NCI-H187 treated with DMSO at 0.1 percent for 48 hours (cell line): ENCODE results near the gene SPATA46.

ENCODE experiments used
- DNase-seq: peaks from one replicate; lab custom pipeline; 2025; lab: John Stamatoyannopoulos, UW

The SPATA46 gene

DNA sequence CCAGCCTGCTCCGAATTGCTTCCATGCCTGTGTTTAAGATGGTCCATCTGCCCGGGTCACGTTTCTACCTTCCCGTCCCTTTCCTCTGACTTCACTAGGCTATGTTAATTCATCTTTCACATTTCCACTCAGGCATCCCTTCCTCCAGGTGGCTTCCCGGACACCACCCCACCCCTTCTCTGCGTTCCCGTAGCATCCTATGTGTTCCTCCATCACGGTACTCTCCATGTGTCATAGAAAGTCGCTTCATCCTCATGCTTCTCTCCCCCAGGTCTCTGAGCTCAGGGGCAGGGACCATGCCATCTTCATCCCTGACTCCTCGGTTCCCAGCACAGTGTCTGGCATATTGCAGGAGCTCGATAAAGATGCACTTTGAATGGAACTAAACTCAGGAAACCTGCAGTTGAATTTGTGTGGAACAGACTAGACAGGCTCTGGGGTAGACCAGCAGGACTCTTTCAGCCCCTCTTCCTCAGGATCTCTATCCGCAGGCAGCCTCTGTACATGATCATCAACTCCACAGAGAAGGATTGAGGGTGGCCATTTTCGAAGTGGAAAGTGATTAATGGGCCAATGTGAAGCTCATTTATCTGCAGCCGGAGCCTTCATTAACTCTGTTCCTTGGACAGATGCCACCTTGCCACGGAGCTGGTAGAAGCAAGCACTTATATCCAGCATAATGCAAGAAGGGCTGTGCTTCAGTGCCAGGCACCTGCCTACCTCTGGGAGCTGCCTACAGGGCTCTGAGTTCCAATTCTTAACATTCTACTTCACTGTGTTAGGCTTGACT is 13.9 kb upstream of the SPATA46 start:
- DNase-seq = no peak

DNA sequence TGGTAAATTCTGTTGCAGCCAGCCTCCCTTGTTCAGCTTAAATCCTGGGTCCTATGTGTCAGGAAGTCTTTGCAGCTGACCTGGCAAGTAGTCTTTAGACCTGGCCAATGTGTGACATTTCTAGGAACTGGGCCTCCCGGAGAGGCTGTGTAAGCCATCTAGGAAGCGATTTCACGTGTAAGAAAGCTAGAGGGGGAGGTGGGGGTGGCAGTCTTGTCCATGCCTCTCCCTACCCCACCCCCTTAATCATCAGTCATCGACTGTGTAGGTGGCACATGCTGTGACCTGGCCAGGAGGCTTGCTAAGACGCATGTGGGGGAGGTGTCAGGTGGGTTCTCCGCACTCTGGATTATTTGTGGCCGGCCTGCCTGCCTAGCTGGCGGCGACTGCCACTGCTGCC is 13.3 kb upstream of the SPATA46 start:
- DNase-seq = no peak

DNA sequence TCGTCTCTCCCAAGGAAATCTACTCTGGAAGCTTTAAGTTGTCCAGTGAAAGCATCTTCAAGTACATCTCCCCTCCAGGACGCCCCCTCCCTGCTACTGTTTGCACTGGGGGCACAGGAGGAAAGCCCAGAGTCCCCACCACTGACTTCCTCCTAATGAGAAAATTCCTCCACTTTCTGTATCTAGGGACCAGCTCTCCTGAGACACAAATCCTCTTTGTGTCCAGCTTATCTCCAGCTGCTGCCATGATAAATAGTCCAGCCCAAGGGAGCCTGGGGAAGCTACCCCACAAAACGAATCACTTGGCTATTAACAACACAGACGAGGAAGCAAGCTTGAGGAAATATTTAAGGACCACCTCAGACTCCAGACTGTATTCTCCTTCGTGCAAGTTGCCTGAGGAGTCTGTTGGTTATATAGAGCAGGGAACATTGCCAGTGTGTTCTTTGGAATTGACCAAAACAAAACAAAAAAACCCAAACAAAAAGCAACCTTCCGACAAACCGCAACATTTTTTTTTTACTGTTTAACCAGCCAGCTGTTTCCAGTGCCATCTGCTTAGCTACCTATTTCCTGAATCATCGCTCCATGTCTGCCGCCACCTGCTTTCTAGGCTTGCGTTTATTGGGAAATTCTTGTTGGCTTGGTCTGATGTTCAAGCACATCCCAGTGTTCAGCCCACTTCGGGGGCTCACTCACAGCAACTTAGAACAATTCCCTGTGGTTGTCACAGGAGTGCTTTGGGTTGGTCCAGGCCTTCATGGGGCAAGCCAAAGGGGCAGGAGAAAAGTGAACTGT is 12.6 kb upstream of the SPATA46 start:
- no peak for DNase-seq

DNA sequence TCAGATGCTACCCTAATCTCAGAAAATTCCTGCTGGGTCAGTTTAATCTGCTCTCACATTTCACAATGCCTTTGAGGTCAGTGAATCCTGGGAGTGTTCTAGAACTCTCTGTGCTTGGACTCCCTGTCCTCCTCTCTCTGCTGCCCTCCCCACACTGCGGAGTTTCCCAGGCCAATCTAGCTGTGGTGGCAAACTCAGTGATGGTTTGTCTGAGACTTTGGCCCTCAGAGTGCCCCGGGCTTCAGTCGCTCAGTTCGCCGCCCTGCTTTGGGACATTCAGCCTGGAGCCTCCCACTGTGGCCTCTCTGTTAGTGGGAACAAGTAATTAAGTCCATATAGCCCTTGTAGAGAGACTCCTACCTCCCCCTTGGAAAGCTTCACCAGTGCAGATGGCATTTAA is 12.0 kb upstream of the SPATA46 start:
- no peak for DNase-seq

DNA sequence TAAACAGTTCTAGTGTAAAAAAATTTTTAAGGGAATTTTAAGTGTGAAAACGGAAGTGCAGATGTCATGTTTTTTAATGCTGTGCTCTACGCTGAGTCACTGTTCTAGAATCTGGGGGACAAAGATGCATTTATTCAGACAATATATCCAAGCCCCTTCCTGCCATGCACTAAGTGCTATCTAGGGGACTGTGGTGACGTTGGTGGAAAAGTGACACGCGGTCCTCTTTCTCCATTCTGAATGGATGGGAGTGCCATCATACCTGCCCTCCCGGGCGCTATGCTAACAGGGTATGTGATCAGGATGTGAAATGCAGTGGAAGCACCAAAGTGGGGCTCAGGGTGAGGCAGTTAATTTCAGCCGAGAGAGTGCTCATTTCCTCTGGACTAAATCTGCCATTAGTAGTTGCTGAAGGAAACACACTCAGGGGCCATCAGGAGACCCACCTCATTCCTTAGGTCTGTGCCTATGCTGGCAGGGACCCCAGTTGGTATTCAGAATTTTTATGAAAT is 11.5 kb upstream of the SPATA46 start:
- DNase-seq = no peak

- DNase-seq = no peak
Measured at GRCh38 chr1:162387226-162388082, 10.8 kb upstream of the SPATA46 start.

DNA sequence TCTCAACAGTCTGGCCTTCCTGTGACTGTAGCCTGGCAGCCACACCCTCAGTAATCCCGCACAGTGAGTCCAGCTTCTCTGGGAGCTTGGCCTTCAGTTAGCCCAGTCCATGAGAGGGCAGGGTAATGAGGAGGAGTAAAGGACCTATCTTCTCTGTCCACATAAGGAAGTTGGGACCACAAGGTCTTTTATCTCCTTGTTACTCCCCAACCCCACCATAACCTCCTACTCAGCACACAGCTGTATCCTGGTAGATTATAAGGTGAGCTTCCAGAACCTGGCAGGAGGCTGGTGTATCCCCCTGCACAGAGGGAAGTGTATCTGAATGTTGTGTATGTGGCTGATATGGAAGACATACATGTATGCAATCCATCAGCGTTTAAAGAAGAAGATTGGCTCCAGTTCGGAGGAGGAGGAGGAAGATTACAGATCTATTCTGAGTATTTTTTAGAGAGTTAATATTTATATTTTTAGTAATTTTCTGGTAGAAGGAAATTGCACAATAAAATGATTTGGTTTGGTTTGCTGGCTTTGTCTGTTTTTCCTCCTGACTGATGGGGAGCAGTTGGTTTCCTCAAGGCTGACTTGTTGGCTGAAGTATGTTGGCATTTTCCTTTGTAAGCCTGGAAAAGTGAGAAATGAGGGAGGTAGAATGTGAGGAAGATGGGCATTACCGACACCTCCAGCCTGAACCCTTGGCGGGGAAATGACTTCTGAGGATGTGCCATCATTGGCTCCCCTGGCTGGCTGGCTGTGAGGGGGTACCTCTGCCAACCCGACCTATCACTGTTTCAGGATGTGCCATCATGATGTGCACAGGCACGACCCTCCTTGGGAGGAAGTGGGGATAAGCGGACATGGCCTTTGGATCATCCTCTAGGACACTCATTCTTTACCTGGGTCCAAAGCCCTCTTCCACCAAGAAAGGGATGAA is 9.9 kb upstream of the SPATA46 start:
- no peak for DNase-seq

DNA sequence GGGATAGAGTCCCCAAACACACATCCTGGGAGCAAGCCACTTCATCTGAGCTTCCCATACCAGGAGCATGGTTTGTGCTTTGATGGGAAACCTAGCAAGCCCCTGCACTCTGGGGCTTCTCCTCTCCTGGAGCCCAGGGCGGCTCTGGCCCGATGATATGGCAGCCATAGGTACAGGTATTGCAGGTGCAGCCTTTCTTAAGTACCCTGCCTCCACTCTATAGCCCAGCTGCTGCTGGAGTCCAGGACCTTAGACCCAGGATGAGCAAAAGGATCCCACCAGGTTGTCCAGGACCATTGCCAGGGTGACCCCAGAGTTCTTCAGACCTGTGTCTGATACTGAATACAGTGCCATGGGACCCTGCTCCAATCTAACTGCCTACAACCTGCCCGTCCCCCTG is 9.0 kb upstream of the SPATA46 start:
- DNase-seq = no peak

DNA sequence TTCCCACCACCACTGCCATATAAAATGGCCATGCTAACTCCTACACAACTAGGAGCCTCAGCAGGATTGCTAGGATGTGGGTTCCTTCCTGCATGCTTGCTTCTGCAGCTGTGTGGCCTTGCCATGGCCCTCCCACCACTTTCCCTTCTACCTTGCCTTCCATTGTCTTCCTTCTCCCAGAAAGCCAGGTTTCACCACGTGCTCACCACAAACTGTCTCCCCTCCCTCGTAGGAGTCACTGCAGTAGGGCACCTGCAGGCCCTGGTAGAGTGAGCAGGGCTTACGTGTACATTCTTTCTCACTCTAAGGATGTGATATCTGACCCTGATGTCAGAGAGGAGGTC is 8.6 kb upstream of the SPATA46 start:
- DNase-seq = no peak

- no peak for DNase-seq
Measured at GRCh38 chr1:162384601-162385279, 8.1 kb upstream of the SPATA46 start.

GRCh38 chr1:162384116-162384515 is 7.5 kb upstream of the SPATA46 start:
- no peak for DNase-seq

DNA sequence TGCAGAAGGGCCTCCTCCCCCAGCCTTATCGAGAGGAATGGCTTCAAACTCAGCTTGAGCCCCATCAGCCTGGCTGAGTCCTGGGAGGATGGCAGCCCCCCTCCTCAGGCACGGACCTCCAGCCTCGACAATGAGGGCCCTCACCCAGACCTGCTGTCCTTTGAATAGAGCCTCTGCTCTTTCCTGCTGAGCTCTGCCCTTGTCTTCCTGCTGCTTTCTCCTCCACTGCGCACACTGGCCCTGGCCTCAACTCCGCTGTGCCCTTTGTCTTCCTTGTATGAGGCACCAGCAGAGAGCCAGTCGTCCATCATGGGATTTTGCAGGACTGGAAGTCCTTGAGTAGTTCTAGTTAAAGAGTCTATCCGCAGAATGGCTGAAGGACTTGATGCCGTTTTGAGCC is 6.9 kb upstream of the SPATA46 start:
- DNase-seq = no peak

- no peak for DNase-seq
Measured at GRCh38 chr1:162383091-162383490, 6.4 kb upstream of the SPATA46 start.

- DNase-seq = no peak
Measured at GRCh38 chr1:162381941-162382750, 5.5 kb upstream of the SPATA46 start.

- no peak for DNase-seq
Measured at GRCh38 chr1:162381383-162381782, 4.7 kb upstream of the SPATA46 start, which contains the start of gene C1orf226. TSS of gene C1orf226 (plus strand) at chr1:162381728. CDS start at chr1:162381902, 174 bp downstream.

DNA sequence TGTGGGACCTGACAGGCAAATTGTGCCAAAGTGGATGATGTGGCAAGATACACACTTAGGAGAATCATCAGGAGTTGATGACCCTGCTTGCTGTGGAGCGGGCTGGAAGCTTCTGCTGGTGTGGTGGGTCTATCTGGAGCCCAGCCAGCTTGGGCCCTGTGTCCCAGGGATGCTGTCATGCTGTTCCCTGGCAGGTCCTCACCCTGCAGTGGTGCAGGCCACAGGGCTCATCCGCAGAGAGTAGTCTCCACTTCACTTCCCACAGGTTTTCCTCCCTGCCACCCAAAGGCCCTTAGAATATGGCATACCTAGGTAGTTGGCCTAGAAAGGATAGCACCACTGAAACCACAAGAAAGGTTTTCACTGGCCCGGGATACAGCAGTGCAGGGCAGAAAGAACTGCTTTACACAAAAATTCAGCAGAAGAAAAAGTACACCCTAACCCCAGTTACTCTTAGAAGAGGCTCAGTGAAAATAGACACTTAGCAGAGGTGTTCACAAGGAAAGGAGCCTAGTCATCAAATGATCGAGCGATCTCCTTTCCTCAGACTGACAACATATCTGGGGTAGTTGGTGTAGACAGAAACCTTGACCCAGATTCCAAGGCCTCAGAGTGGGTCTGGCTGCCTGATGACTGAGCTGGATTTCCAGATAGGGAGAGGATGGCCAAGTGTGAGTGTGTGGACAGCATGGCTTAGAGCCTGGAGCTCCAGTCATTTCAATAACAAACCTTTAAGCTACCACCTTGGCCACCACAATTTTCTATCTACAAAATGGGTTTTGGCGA is 3.6 kb upstream of the SPATA46 start:
- no peak for DNase-seq

GRCh38 chr1:162375463-162375862 is 1.2 kb downstream of the SPATA46 start:
- DNase-seq = no peak

DNA sequence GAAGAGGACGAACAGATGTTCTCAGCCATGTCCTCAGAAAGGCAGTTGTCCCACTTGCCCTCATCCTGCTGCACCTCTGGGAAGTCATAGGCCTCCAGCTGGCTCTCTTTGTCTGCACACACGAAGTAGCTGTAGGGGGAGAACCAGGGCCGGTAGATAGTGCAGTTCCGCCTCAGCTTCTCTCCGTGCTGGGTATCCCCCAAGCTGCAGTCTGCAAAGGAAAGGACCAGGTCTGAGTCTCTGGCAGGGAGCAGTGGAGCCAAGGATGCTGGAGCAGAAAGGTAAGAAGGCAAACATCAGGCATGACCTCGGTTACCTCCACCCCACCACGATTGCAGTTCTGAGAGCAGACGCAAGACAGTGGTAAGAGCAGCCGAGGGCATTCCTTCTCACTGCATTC is 2.2 kb downstream of the SPATA46 start:
- DNase-seq = no peak
